Uterus (tissue), 2 donors: ENCODE measurements around the gene USP32.

Experiments used
- CTCF ChIP-seq, 4 experiments: fragments of 200-600 bp in 2 of 4; fragments of 450-650 bp in 2 of 4; sonication (generic) in 2 of 4; IDR thresholded peaks; one replicate each; pipeline ENCODE4 v1.5.1; 2016 to 2019; ENCODE audit warnings: antibody characterized with exemption in 4 of 4, mild to moderate bottlenecking in 2 of 4, moderate library complexity in 1 of 4
- POLR2A ChIP-seq, 2 donors: fragments of 450-650 bp; IDR thresholded peaks; one replicate each; pipeline ENCODE4 v1.6.1; 2016; ENCODE audit warnings: antibody characterized with exemption in 2 of 2, mild to moderate bottlenecking in 1 of 2, moderate library complexity in 1 of 2

DNA sequence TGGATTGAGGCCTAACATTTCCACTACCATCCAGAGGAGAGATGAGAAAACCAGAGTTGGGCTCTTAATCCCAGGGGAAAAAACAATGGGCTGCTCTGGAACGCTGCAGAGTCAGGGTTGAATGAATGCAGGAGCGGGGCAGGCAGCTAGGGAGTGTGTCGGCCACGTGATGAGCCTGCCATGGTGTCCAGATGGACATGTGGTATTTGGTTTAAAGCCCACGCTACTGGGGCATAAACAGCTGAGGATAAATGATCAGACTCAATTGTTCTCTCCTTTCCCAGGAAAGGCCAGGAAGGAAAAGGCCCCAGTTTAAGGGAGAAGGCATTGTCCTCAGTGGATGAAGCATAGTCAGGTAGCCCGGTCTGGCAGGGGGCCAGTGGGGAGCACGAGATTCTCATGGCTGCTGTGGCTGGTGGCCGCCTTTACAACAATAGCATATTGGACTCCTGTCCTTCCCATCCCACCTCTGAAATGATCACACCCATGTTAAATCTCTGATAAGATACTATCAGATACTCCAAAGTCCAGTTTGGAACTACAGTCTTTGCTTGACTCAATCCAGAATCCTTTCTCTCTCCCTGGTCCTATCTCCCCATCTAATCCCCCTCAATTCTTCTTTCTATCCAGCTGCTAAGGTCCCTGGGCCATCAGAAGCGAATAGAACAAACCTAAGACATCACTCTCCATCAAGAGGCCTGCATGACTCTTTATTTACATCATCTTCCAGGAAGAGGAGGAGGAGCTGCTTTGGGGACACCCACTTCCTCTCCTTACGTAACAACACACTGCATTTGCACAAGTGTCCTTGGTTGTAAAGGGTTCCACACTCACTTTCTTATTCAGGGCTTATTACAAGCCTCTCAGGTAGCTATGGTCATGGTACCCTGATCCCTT lies 221.8 kb downstream of the USP32 start:
- TF ChIP-seq CTCF (IDR thresholded peaks at IDR 0.05) (no peak), POLR2A (IDR thresholded peaks at IDR 0.05) (no peak)
